Trophoblast cell (in vitro differentiated cells and primary cell): ENCODE data around the gene LILRB2.
A peak's percentile ranks its signal among the peaks of the same experiment; 100 is the strongest.
"Not testable (repeated sequence)": the region's sequence is repeated elsewhere in the genome, so short reads cannot be mapped to it uniquely, and the experiment has no call there.

Experiments
- DNase-seq, 2 donors: peaks; one replicate each; pipeline ENCODE4 v3.0.0-alpha.2; 2016
- H2AFZ ChIP-seq: 2 replicates; pipeline ENCODE4 v1.6.1; 2013; ENCODE audit warnings: low read length, moderate library complexity, mild to moderate bottlenecking; ENCODE audit not compliant: insufficient read depth, poor library complexity
- H2AK5ac ChIP-seq: 2 replicates; pipeline ENCODE4 v1.6.1; 2013; ENCODE audit warnings: mild to moderate bottlenecking, low read length
- H2BK120ac ChIP-seq: 2 replicates; pipeline ENCODE4 v1.6.1; 2013; ENCODE audit warnings: low read length, mild to moderate bottlenecking, moderate library complexity; ENCODE audit not compliant: insufficient read depth, poor library complexity
- H2BK12ac ChIP-seq: 2 replicates; pipeline ENCODE4 v1.6.1; 2013; ENCODE audit warnings: mild to moderate bottlenecking, low read length, moderate library complexity
- H2BK5ac ChIP-seq: 2 replicates; pipeline ENCODE4 v1.6.1; 2013; ENCODE audit warnings: low read length, low read depth, moderate library complexity, mild to moderate bottlenecking; ENCODE audit not compliant: poor library complexity
- H3K14ac ChIP-seq: 2 replicates; pipeline ENCODE4 v1.6.1; 2013; ENCODE audit warnings: mild to moderate bottlenecking, low read length
- H3K18ac ChIP-seq: 2 replicates; pipeline ENCODE4 v1.6.1; 2013; ENCODE audit warnings: mild to moderate bottlenecking, low read length
- H3K23ac ChIP-seq: 2 replicates; pipeline ENCODE4 v1.6.1; 2013; ENCODE audit warnings: low read length
- H3K27ac ChIP-seq: 2 replicates; pipeline ENCODE4 v1.5.1; 2013; ENCODE audit warnings: low read depth, mild to moderate bottlenecking, inconsistent platforms, low read length, moderate library complexity
- H3K27me3 ChIP-seq: 2 replicates; pipeline ENCODE4 v1.6.1; 2013; ENCODE audit warnings: inconsistent platforms, mild to moderate bottlenecking, low read length, moderate library complexity; ENCODE audit not compliant: insufficient read depth
- H3K36me3 ChIP-seq, 2 experiments: 1 replicate in 1 of 2; 2 replicates in 1 of 2; pipeline ENCODE4 v1.6.1; 2013; ENCODE audit warnings: low read length in 2 of 2, mild to moderate bottlenecking in 2 of 2, moderate library complexity in 1 of 2; ENCODE audit not compliant: insufficient read depth in 2 of 2, control insufficient read depth in 1 of 2
- H3K4ac ChIP-seq: 2 replicates; pipeline ENCODE4 v1.6.1; 2013; ENCODE audit warnings: low read depth, mild to moderate bottlenecking, low read length, moderate library complexity
- H3K4me1 ChIP-seq, 2 experiments: 1 replicate in 1 of 2; 2 replicates in 1 of 2; pipeline ENCODE4 v1.6.1; 2013; ENCODE audit warnings: low read length in 2 of 2, mild to moderate bottlenecking in 2 of 2, moderate library complexity in 1 of 2; ENCODE audit not compliant: insufficient read depth in 2 of 2, control insufficient read depth in 1 of 2
- H3K4me2 ChIP-seq: 2 replicates; pipeline ENCODE4 v1.6.1; 2013; ENCODE audit warnings: inconsistent platforms, mild to moderate bottlenecking, low read length, moderate library complexity
- H3K4me3 ChIP-seq: 2 replicates; pipeline ENCODE4 v1.5.1; 2013; ENCODE audit warnings: mild to moderate bottlenecking, low read depth, low read length, inconsistent platforms
- H3K79me1 ChIP-seq: one replicate; pipeline ENCODE4 v1.6.1; 2013; ENCODE audit warnings: low read length
- H3K79me2 ChIP-seq: 2 replicates; pipeline ENCODE4 v1.6.1; 2013; ENCODE audit warnings: low read length, mild to moderate bottlenecking; ENCODE audit not compliant: control insufficient read depth, insufficient read depth, poor library complexity
- H3K9ac ChIP-seq: 2 replicates; pipeline ENCODE4 v1.6.1; 2013; ENCODE audit warnings: mild to moderate bottlenecking, low read length
- H3K9me3 ChIP-seq: 2 replicates; pipeline ENCODE4 v1.6.1; 2013; ENCODE audit warnings: low read depth, mild to moderate bottlenecking, control low read depth, inconsistent platforms, low read length; ENCODE audit not compliant: insufficient read depth
- H4K12ac ChIP-seq: 2 replicates; pipeline ENCODE4 v1.6.1; 2013; ENCODE audit warnings: low read depth, mild to moderate bottlenecking, low read length, moderate library complexity
- H4K8ac ChIP-seq: 2 replicates; pipeline ENCODE4 v1.6.1; 2013; ENCODE audit warnings: low read depth, mild to moderate bottlenecking, low read length, moderate library complexity
- H4K91ac ChIP-seq: one replicate; pipeline ENCODE4 v1.6.1; 2013; ENCODE audit warnings: low read depth, mild to moderate bottlenecking, low read length, moderate library complexity
- WGBS: extraction: QIAGEN DNeasy Blood & Tissue Kit; methylation state at CpG from one replicate; pipeline ENCODE4 v1.1.7; 2013; ENCODE audit warnings: missing lambda C conversion rate; ENCODE audit not compliant: insufficient read length, insufficient coverage; ENCODE audit errors: extremely low coverage; 5-methylcytosine and 5-hydroxymethylcytosine counted together

LILRB2 gene

DNA sequence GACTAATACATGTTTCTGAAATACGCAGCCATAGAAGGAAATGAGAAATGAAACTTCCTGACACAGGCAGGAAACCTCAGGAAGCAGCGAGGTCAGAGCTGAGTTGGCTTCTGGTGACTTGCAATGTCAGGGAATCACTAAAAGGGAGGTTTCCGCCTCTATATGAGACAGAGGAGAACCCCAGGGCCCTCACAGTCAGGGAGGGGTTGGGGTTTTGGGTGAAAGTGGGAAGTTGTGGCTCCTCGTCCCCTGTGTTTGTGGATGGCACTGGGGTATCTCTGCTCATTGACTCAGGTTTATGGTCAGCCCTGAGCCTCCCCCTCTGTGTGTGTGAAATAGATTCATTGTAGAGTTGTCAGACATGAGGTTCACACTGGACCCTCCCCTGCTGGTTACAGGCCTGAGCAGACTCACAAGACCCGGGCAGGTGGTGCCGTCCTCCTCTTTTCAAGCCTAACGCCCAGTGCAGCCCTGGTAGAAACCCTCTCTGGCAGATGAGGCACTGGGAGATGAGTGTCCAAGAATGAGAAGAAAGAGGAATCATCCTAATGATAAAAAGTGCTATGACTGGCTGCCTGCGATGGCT, 32.8 kb downstream of the LILRB2 start:
- Histone ChIP-seq H3K4me1 (peaks cover 0 to 5% of the 10 kb centered on the region in 2 experiments), H2BK120ac (no peak overlapping the region), H3K23ac (no peak overlapping the region), H2AK5ac (no peak overlapping the region), H3K79me2 (no peaks in the 10 kb centered on the region), H3K4ac (no peak overlapping the region), H3K36me3 (no peaks in the 10 kb centered on the region), H2BK5ac (no peak overlapping the region), H3K18ac (no peak overlapping the region), H4K8ac (no peak overlapping the region), H3K9me3 (no peaks in the 10 kb centered on the region), H3K27me3 (no peaks in the 10 kb centered on the region), H3K14ac (no peak overlapping the region), H3K9ac (peak overlapping the region; percentile 40), H4K91ac (no peak overlapping the region), H3K27ac (no peak overlapping the region), H2AFZ (no peak overlapping the region), H3K79me1 (no peaks in the 10 kb centered on the region), H3K4me3 (no peak overlapping the region), H2BK12ac (no peak overlapping the region), H4K12ac (no peak overlapping the region), H3K4me2 (no peak overlapping the region)
- WGBS, result no CpG with 5 or more reads among the region's 8 CpGs
- peak; percentile 33 to 43 for DNase-seq

DNA sequence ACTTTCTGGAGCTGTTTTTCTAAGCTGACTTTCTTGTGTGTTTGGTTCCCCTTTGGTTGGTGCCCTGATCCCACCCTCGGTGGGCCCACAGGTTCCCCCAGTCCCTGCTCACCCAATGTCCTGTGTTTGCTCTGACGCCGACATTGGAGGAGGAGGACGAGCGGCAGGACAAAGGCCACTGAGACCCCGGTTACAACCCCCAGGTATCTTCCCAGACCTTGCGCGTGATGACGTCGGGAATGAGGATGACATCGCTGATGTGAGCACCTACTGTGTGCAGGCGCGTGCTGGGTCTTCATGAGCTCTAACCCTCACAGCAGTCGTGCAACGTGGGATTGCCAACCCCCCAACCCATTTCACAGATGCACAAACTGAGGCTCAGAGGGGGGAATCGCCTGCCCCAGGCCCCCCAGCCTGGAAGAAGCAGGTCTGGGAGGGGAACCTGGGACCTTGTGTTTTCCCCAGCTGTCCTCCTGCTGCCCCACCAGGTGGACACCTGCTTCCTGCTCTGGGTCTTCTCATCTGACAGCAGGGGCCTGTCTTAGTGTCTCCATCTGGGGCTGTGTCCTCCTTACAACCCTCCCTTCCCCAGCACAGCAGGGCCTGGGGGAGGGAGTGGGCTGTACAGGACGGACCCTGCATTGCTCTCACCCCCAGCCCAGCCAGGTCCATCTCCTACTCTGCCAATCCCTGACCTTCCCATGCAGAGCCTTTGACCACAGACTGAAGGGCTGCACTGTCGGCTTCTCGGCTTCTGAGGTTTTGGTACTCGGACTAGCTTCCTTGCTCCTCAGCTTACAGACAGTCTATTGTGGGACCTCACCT, 33.6 kb downstream of the LILRB2 start:
- no peak overlapping the region for H2BK12ac ChIP-seq

DNA sequence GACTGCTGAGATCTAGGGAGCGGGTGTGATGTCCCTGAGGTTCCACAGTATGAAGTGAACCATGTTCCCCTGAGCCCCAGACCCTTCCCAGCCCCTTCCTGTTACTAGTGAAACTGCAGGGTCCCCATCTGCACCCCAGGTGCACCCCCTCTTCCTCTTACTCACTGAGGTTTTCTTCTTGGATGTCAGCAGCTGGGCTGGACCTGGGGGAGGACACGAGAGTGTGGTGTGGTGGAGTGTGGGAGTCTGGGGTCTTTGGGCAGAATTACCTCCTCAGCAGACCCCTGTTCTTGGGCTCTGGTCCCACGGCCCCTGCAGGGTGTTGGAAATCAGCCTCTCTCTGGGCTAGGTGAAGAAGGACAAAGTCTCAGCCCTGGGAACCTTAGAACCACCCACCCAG, 35.0 kb downstream of the LILRB2 start:
- no peak overlapping the region for H3K18ac ChIP-seq
- H2AK5ac ChIP-seq, result no peak overlapping the region
- H3K4ac ChIP-seq, result no peak overlapping the region
- no peak overlapping the region for H4K8ac ChIP-seq
- no CpG with 5 or more reads among the region's 3 CpGs for WGBS
- H3K9me3 ChIP-seq, result no peaks in the 10 kb centered on the region
- H3K79me1 ChIP-seq, result no peaks in the 10 kb centered on the region
- H3K36me3 ChIP-seq, result no peaks in the 10 kb centered on the region
- H3K27ac ChIP-seq, result no peak overlapping the region
- no peak overlapping the region for H3K4me3 ChIP-seq
- DNase-seq, result no peak
- no peak overlapping the region for H3K4me2 ChIP-seq
- no peak overlapping the region for H2BK120ac ChIP-seq
- H2AFZ ChIP-seq, result no peak overlapping the region
- H2BK5ac ChIP-seq, result no peak overlapping the region
- no peak overlapping the region for H4K12ac ChIP-seq
- no peak overlapping the region for H3K9ac ChIP-seq
- no peak overlapping the region for H3K23ac ChIP-seq
- H3K4me1 ChIP-seq, result peaks cover 0 to 2% of the 10 kb centered on the region in 2 experiments
- H3K27me3 ChIP-seq, result no peaks in the 10 kb centered on the region
- H2BK12ac ChIP-seq, result no peak overlapping the region
- H3K79me2 ChIP-seq, result no peaks in the 10 kb centered on the region
- no peak overlapping the region for H3K14ac ChIP-seq
- H4K91ac ChIP-seq, result no peak overlapping the region

More for the DNA sequence above, 33.6 kb downstream of the LILRB2 start:
- no peak for DNase-seq
- Histone ChIP-seq H2AK5ac (no peak overlapping the region), H3K79me2 (no peaks in the 10 kb centered on the region), H3K4me2 (no peak overlapping the region), H3K9me3 (no peaks in the 10 kb centered on the region), H2AFZ (no peak overlapping the region), H3K4ac (no peak overlapping the region), H3K18ac (no peak overlapping the region), H3K79me1 (no peaks in the 10 kb centered on the region), H3K4me3 (peak overlapping the region; percentile 5), H4K12ac (no peak overlapping the region), H3K14ac (no peak overlapping the region), H3K36me3 (no peaks in the 10 kb centered on the region), H3K23ac (no peak overlapping the region), H2BK5ac (no peak overlapping the region), H4K8ac (no peak overlapping the region), H4K91ac (no peak overlapping the region), H2BK120ac (no peak overlapping the region), H3K27ac (no peak overlapping the region), H3K27me3 (no peaks in the 10 kb centered on the region), H3K9ac (no peak overlapping the region), H3K4me1 (peaks cover 0 to 5% of the 10 kb centered on the region in 2 experiments)
- WGBS, result no CpG with 5 or more reads among the region's 20 CpGs

DNA sequence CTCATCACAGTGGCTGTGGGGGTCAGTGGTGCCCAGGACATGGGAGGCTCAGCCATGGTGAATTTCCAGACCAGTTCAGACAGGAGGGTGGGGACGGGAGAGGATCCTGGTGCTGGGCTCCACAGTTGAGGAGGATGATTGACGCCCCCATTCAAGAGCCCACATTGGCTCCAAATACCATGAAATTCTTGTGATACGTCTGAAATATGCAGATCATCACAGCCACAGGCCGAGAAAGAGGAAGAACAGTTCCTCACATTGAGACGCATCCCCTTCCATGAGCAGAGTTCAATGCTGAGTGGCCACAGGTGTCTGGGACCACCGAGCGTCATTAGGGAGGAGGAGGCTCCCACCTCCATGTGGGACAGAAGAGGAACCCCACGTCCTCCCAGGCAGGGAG, 37.1 kb downstream of the LILRB2 start:
- not testable (repeated sequence) for H3K9ac ChIP-seq, H2BK12ac ChIP-seq, H3K9me3 ChIP-seq, H3K4me1 ChIP-seq, H3K4me3 ChIP-seq, H3K23ac ChIP-seq, H3K79me2 ChIP-seq, H2AFZ ChIP-seq, H4K12ac ChIP-seq, H3K27ac ChIP-seq, H2BK120ac ChIP-seq, H3K14ac ChIP-seq, H3K36me3 ChIP-seq, H4K8ac ChIP-seq, H3K27me3 ChIP-seq, H3K4me2 ChIP-seq, H3K4ac ChIP-seq, H3K18ac ChIP-seq, H3K79me1 ChIP-seq, H2BK5ac ChIP-seq, H2AK5ac ChIP-seq, DNase-seq, H4K91ac ChIP-seq
- no CpG with 5 or more reads among the region's 8 CpGs for WGBS
